HG03045 (cell line): ENCODE data around the gene CBL.

Source experiments
- ATAC-seq: cut with Tn5 transposase; IDR thresholded peaks from one replicate; pipeline ENCODE4 v1.9.1; 2021; ENCODE audit warnings: mild to moderate bottlenecking, moderate library complexity; ENCODE audit not compliant: unreplicated experiment

The CBL gene

GRCh38 chr11:119266063-119266462 lies 59.9 kb downstream of the CBL start:
- no peak for ATAC-seq

GRCh38 chr11:119266517-119267255 lies 60.5 kb downstream of the CBL start:
- no peak for ATAC-seq

- ATAC-seq, result no peak
Measured at GRCh38 chr11:119267645-119268044, 61.5 kb downstream of the CBL start.

GRCh38 chr11:119273721-119274120 lies 67.6 kb downstream of the CBL start:
- no peak for ATAC-seq

GRCh38 chr11:119277660-119278059 lies 71.5 kb downstream of the CBL start:
- ATAC-seq, result no peak

DNA sequence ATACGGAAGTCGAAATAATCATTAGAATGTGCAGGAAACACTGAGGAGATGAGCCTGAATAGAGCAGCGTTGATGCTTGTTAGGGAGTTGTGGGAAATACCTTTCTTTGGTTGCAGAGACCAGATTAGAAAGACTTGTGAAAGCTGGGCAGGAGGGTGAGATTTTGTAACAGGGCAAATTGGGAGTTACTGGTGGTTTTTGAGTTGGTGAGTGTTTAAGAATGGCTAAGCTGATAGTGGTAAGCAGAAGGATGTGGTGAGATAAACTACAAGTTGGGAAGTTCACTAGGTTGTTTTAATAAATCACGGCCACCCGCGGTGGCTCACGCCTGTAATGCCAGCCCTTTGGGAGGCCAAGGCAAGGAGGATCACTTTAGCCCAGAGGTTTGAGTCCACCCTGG lies 76.4 kb downstream of the CBL start:
- ATAC-seq, result no peak

- ATAC-seq, result no peak
Measured at GRCh38 chr11:119284344-119285157, 78.4 kb downstream of the CBL start.

DNA sequence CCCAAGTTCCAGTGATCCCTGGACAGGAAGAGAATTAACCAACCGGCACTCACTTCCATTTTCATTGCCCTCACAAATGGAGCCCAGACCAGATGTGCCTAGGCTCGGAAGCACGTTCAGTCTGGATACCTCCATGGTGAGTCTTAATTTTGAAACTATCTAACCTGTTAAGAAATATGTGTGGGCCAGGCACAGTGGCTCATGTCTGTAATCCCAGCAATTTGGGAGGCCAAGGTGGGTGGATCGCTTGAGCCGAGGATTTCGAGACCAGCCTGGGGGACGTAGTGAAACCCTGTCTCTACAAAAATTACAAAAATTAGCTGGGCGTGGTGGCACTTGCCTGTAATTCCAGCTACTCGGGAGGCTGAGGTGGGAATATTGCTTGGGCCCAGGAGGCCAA lies 79.3 kb downstream of the CBL start:
- ATAC-seq, result no peak

DNA sequence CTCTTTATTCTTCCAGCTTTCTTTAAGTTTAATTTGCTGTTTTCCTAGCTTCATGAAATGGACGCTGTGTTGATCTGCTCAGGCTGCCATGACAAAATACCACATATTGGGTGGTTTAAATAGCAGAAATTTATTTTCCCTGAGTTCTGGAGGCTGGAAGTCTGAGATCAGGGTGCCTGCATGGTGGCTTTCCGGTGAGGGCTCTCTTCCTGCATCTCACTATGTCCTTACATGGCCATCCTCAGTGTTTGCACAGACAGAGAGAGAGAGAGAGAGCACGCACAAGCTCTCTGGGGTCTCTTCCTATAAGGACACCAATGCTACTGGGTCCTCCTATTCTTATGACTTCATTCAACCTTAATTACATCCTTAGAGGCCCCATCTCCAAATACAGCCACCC lies 82.1 kb downstream of the CBL start:
- ATAC-seq, result no peak

GRCh38 chr11:119290894-119291497 lies 84.9 kb downstream of the CBL start:
- no peak for ATAC-seq

- ATAC-seq, result no peak
Measured at GRCh38 chr11:119293461-119293860, 87.3 kb downstream of the CBL start.

DNA sequence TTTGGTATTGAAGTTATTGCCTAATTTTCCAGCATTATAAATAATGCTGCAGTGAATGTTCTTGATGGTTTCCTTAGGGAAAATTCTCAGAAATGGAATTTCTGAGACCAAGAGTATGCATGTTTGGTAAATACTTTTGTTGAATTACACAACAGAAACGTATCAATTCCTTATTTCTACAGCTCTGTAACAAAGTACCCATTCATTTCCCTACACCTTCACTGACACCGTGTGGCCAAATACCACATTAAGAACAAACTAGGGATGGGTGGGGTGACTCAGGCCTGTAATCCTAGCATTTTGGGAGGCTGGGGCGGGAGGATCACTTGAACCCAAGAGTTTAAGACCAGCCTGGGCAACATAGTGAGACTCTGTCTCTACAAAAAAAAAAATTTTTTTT lies 89.0 kb downstream of the CBL start:
- no peak for ATAC-seq

DNA sequence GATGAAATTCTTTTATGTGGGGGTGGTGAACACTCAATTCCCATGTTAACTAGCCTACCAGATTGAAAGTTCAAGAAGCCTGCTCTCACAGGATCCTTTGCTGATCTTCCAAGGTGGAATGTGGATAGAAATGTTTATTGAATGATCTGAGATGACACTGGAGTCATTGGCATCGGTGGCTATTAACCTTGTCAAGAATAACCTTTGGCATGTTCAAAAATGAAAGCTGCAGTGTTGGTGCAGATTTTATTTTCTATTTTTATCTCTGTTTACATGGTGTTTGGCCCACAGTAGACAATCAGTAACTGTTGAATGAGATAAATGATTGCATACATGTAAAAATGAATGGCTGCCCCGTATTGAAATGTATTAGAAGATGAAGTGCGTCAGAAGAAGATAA lies 91.8 kb downstream of the CBL start:
- no peak for ATAC-seq

DNA sequence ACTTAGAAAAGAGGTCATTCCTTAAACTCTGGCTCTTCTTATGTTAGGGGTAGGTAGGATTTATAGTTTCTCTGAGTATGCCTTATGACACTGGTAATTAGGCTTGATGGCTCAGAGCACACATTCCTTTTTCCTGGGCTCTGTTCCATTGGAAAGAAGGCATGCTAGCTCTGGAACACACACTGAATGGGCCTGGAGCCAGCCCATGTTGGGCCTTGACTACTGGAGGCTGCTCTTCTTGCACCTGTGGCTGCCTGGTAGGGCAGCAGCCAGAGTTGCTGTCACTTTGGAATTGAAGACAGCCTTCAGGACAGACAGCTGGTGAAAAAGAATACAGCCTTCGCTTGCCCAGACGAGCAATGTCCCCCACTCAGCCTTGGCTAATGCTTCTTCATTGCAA lies 92.6 kb downstream of the CBL start:
- no peak for ATAC-seq

GRCh38 chr11:119299416-119299815 lies 93.3 kb downstream of the CBL start:
- no peak for ATAC-seq

DNA sequence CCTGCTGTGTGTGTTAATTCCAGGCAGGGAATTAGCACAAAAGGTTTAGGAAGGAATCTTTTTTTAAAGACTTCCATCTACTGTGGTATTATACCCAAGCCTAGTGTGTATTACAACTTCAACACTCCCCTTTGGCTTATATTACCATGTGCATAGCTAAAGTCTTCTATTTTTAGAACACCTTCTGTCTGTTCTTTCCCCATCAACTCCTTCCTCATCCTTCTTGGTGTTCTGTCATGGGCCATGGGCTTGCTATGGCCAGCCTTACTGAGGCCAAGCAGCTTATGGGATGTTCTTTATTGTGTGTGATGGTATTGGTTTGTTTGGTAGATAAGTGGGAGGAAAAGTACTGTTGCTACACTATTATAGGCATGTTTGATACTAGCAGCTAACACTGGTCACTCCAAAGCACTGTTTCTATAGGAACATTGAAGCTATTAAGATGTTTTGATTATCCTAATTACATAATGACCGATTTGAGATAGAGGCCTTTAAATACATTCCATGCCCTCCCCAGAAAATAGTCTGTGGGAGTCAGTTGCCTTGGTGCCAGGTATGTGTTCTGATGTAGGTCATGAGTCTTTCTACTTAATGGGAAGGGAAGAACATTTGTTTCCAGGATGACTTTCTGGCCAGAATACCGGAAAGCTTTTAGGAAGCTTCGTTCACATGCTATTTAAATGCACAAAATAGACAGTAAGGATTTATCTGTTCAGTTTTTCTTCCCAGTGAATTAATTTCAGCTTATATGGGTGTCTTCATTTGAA lies 94.2 kb downstream of the CBL start:
- no peak for ATAC-seq

GRCh38 chr11:119303227-119303718 lies 97.1 kb downstream of the CBL start:
- ATAC-seq, result no peak

GRCh38 chr11:119305556-119306372 lies 99.6 kb downstream of the CBL start:
- no peak for ATAC-seq

DNA sequence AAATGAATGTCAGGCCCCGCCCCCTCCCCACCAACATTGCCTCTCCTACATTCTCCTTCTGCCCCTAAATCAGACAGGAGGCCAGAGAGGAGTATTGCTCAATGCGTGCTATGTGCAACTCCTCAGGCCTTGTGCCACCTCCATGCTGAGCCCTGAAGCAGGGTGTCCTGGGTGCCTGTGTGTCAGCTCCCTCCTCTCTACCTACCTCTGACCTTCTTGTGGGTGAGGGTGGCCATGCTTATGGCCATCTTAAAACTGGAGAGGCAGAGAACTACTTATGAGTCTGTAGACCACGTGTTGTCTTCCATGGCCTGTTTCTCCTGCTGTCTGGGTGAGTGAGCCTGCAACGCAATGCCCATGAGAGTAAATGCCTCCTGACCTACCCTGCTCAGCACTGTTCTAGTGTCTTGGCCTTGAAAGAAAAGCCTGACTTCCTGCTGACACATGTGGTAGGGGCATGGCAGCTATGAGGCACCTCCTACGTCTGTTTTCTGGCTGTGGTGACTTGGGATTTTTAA lies 100.3 kb downstream of the CBL start:
- no peak for ATAC-seq

GRCh38 chr11:119307219-119307618 lies 101.1 kb downstream of the CBL start:
- ATAC-seq, result no peak
